HG02759 (cell line): ENCODE data around the gene RNASE7.

Experiments
- ATAC-seq: cut with Tn5 transposase; IDR thresholded peaks from one replicate; pipeline ENCODE4 v1.9.1; 2021; ENCODE audit warnings: mild to moderate bottlenecking, moderate library complexity; ENCODE audit not compliant: unreplicated experiment

The RNASE7 gene

GRCh38 chr14:21084998-21085853 is 43.1 kb downstream of the RNASE7 start:
- no peak for ATAC-seq

GRCh38 chr14:21086908-21087293 is 44.7 kb downstream of the RNASE7 start:
- ATAC-seq = no peak

GRCh38 chr14:21087294-21088091 is 45.3 kb downstream of the RNASE7 start:
- peak; percentile 53 for ATAC-seq

- no peak for ATAC-seq
Observed at GRCh38 chr14:21088687-21089086, 46.5 kb downstream of the RNASE7 start.

- no peak for ATAC-seq
Observed at GRCh38 chr14:21089271-21089670, 47.1 kb downstream of the RNASE7 start.

- ATAC-seq = no peak
Observed at GRCh38 chr14:21089877-21090193, 47.7 kb downstream of the RNASE7 start.

- no peak for ATAC-seq
Observed at GRCh38 chr14:21090194-21090939, 48.2 kb downstream of the RNASE7 start.

- ATAC-seq = no peak
Observed at GRCh38 chr14:21090940-21091663, 48.9 kb downstream of the RNASE7 start.

- no peak for ATAC-seq
Observed at GRCh38 chr14:21091821-21092272, 49.7 kb downstream of the RNASE7 start.

- ATAC-seq = peak; percentile 94
Observed at GRCh38 chr14:21092273-21093011, 50.3 kb downstream of the RNASE7 start.

GRCh38 chr14:21093018-21093417 is 50.9 kb downstream of the RNASE7 start:
- no peak for ATAC-seq
